GM18498 (cell line): ENCODE measurements around the gene ARFGEF3.

ENCODE experiments used
- ATAC-seq: cut with Tn5 transposase; IDR thresholded peaks from one replicate; pipeline ENCODE4 v1.9.1; 2021; ENCODE audit warnings: mild to moderate bottlenecking, moderate library complexity; ENCODE audit not compliant: unreplicated experiment

Gene ARFGEF3

GRCh38 chr6:138302554-138302953, 140.8 kb downstream of the ARFGEF3 start:
- no peak for ATAC-seq

GRCh38 chr6:138307352-138307751, 145.6 kb downstream of the ARFGEF3 start:
- ATAC-seq: no peak

- ATAC-seq: no peak
Measured at GRCh38 chr6:138307816-138308730, 146.3 kb downstream of the ARFGEF3 start.

GRCh38 chr6:138308731-138309110, 147.0 kb downstream of the ARFGEF3 start:
- no peak for ATAC-seq

- ATAC-seq: no peak
Measured at GRCh38 chr6:138309695-138310094, 148.0 kb downstream of the ARFGEF3 start.

- no peak for ATAC-seq
Measured at GRCh38 chr6:138310294-138310693, 148.6 kb downstream of the ARFGEF3 start.

GRCh38 chr6:138310821-138311220, 149.1 kb downstream of the ARFGEF3 start:
- ATAC-seq: no peak

GRCh38 chr6:138311268-138311667, 149.5 kb downstream of the ARFGEF3 start:
- ATAC-seq: no peak

- no peak for ATAC-seq
Measured at GRCh38 chr6:138318741-138319375, 157.1 kb downstream of the ARFGEF3 start.

GRCh38 chr6:138321934-138322333, 160.2 kb downstream of the ARFGEF3 start:
- ATAC-seq: no peak

GRCh38 chr6:138323821-138324220, 162.1 kb downstream of the ARFGEF3 start:
- ATAC-seq: no peak

GRCh38 chr6:138328210-138328609, 166.5 kb downstream of the ARFGEF3 start:
- no peak for ATAC-seq

- no peak for ATAC-seq
Measured at GRCh38 chr6:138330763-138331162, 169.0 kb downstream of the ARFGEF3 start.

- ATAC-seq: no peak
Measured at GRCh38 chr6:138331444-138331843, 169.7 kb downstream of the ARFGEF3 start.

- ATAC-seq: no peak
Measured at GRCh38 chr6:138331984-138332383, 170.2 kb downstream of the ARFGEF3 start.

- no peak for ATAC-seq
Measured at GRCh38 chr6:138334000-138334399, 172.3 kb downstream of the ARFGEF3 start.

- no peak for ATAC-seq
Measured at GRCh38 chr6:138334963-138335362, 173.2 kb downstream of the ARFGEF3 start.

GRCh38 chr6:138336221-138336620, 174.5 kb downstream of the ARFGEF3 start:
- no peak for ATAC-seq

GRCh38 chr6:138337076-138337475, 175.3 kb downstream of the ARFGEF3 start:
- no peak for ATAC-seq

- no peak for ATAC-seq
Measured at GRCh38 chr6:138339024-138339423, 177.3 kb downstream of the ARFGEF3 start.

GRCh38 chr6:138341176-138341575, 179.4 kb downstream of the ARFGEF3 start:
- no peak for ATAC-seq

- no peak for ATAC-seq
Measured at GRCh38 chr6:138343112-138343511, 181.4 kb downstream of the ARFGEF3 start.
